ENCODE measurements around the gene RGL1. TPM values are rescaled to one million over a fixed set of nuclear protein-coding genes. Genes with fewer than 3 reads are reported as not detected.

Gene RGL1
- total RNA-seq, 4 donors from 2014 or later = 31.5 to 51.5 (median 37.5) TPM

DNA sequence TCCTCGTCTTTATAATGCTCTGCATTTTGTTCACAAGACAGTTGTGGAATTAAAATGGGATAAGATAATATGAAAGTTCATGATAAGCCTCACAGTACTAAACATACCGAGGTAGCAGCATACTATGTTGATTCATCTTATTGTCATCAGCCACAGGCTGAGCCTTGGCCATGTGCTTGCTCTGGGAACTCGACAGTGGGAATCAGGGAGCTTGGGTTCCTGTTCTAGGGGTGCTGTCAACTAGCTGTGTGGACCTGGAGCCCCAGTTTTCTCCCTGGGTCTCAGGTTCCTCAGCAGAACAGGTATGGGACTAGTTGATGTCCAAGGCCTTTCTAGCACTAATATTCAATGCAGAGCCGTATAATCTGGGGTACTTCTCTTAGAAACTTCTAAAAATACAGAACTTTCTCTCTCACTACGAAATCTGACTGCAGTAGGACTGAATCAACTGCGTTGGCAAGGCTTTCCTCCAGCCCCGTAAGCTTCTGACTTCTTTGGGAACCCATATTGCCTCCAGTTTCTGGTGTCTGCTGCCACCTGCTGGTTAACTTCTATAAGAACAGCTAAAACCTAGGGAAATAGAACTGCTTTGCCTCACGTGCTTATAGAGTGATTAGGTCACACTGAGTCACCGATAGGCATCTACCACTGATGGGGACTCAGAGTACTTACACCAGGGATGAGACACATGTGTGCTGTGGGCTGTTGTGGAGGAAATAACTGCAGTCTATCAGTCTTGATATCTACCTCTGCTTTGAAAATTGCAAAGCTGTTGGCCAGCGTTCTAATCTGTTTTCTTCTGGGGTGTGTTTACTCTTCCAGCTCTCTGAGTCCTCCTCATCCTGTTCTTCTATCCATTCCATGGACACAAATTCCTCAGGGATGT, 110.9 kb downstream of the RGL1 start:
- H3K36me3 ChIP-seq = peaks cover 19 to 80% (median 55%) of the 10 kb centered on the region in 4 donors

DNA sequence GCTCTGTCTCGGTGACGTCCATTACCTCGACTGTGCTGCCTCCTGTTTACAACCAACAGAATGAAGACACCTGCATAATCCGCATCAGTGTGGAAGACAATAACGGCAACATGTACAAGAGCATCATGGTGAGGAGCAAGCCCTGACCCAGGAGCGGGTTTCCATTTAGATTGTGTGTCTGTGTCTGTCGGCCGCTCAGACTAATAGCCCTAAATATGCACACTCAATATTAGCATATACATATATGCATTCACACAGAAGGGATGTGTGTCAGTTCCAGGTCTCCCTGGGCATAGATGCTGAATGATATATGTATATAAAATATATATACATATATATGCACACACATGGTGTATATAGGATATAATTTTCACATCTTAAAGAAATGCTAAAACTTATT, 111.7 kb downstream of the RGL1 start:
- no peak for DNase-seq (ENCODE audit: extremely low spot score)
- Histone ChIP-seq H3K27ac (replicated peaks in 1 of 4) (peak overlapping the region in 3 of 4 donors; percentile 62 to 77 (median 76)), H3K27me3 (no peaks in the 10 kb centered on the region), H3K4me3 (no peak overlapping the region), H3K4me1 (peaks cover 8 to 33% (median 28%) of the 10 kb centered on the region in 4 donors), H3K36me3 (peaks cover 19 to 79% (median 55%) of the 10 kb centered on the region in 4 donors), H3K9me3 (no peaks in the 10 kb centered on the region)
- TF ChIP-seq EP300 (IDR thresholded peaks at IDR 0.05) (no peak), POLR2AphosphoS5 (IDR thresholded peaks at IDR 0.05) (no peak), POLR2A (IDR thresholded peaks at IDR 0.05; ENCODE audit: low read depth) (no peak)
- TF ChIP-seq, protein P1, sequence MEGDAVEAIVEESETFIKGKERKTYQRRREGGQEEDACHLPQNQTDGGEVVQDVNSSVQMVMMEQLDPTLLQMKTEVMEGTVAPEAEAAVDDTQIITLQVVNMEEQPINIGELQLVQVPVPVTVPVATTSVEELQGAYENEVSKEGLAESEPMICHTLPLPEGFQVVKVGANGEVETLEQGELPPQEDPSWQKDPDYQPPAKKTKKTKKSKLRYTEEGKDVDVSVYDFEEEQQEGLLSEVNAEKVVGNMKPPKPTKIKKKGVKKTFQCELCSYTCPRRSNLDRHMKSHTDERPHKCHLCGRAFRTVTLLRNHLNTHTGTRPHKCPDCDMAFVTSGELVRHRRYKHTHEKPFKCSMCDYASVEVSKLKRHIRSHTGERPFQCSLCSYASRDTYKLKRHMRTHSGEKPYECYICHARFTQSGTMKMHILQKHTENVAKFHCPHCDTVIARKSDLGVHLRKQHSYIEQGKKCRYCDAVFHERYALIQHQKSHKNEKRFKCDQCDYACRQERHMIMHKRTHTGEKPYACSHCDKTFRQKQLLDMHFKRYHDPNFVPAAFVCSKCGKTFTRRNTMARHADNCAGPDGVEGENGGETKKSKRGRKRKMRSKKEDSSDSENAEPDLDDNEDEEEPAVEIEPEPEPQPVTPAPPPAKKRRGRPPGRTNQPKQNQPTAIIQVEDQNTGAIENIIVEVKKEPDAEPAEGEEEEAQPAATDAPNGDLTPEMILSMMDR (IDR thresholded peaks at IDR 0.05) = no peak
- 91% methylated on average over 8 of the region's 8 CpGs for WGBS
- intact Hi-C loops (cut with DNase I) = loop anchor here (1.0 to 5.0 kb wide), 2 partner anchors 114 to 261 kb away; no protein-coding TSS in a partner anchor

More for the DNA sequence above, 110.9 kb downstream of the RGL1 start:
- peak overlapping the region; percentile 62 to 77 (median 74) for H3K27ac ChIP-seq (replicated peaks in 1 of 4)
- peak; percentile 95 for DNase-seq (ENCODE audit: extremely low spot score)
- H3K4me1 ChIP-seq = peaks cover 8 to 39% (median 30%) of the 10 kb centered on the region in 4 donors
- intact Hi-C loops (cut with DNase I) = loop anchor here (1.0 to 5.0 kb wide), 2 partner anchors 114 to 261 kb away; no protein-coding TSS in a partner anchor
- TF ChIP-seq, protein P1 (IDR thresholded peaks at IDR 0.05) = peak; percentile 81 to 94 (median 86)
- no peak for TF ChIP-seq EP300 (IDR thresholded peaks at IDR 0.05)
- peak; percentile 43 to 70 for TF ChIP-seq POLR2AphosphoS5 (IDR thresholded peaks at IDR 0.05)
- TF ChIP-seq POLR2A (IDR thresholded peaks at IDR 0.05; ENCODE audit: low read depth) = no peak
- H3K9me3 ChIP-seq = no peaks in the 10 kb centered on the region
- no peaks in the 10 kb centered on the region for H3K27me3 ChIP-seq
- peak overlapping the region in 1 of 4 donors; percentile 9 for H3K4me3 ChIP-seq
- WGBS = 16% methylated on average over 10 of the region's 10 CpGs

DNA sequence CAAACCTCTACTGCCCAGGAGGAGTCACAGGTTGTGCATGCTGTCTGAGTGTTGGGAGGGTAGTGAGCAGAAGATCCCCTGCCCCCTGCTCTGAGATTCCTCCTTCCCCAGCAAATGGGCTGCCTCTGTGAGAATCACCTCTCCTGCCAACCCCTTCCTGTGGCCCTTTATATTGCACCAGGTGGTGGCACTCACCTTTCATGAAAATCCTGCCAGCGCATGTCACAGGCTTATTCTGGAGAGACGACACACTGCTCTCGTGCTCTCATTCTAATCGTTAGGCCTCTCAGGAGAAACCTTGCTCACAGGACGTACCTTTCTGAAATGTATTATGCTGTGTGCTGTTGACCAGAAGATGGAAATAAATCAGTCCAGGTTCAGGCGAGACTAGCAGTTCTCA, 113.7 kb downstream of the RGL1 start:
- Histone ChIP-seq H3K9me3 (no peaks in the 10 kb centered on the region), H3K27me3 (no peaks in the 10 kb centered on the region), H3K4me3 (no peak overlapping the region), H3K27ac (replicated peaks in 1 of 4) (no peak overlapping the region), H3K4me1 (peaks cover 8 to 30% (median 26%) of the 10 kb centered on the region in 4 donors), H3K36me3 (peaks cover 9 to 79% (median 61%) of the 10 kb centered on the region in 4 donors)
- no peak for DNase-seq (ENCODE audit: extremely low spot score)
- 86% methylated on average over 6 of the region's 6 CpGs for WGBS
- intact Hi-C loops (cut with DNase I) = loop anchor here (5.0 kb wide), 1 partner anchor 116 kb away; no protein-coding TSS in a partner anchor
- TF ChIP-seq EP300 (IDR thresholded peaks at IDR 0.05) (no peak), POLR2A (IDR thresholded peaks at IDR 0.05; ENCODE audit: low read depth) (no peak), POLR2AphosphoS5 (IDR thresholded peaks at IDR 0.05) (no peak)
- TF ChIP-seq, protein P1 (IDR thresholded peaks at IDR 0.05) = no peak

DNA sequence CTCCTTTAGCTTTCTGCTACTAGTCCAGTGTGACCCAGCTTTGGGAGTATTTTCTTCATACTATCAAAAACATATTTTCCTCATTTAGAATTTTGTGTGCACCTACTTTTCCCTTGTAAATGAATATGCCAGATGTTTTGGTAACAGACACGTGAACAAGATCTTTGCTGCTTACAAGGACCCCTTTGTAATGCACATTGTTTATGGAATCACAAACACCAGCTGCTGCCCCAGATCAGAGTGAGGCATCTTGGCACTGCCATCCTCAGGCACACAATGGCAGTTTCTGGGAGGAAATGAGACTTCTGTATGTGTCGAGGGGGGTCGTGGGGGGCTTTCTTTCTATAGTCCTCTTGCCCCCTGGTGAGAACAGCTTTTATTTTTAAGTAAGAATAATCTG, 115.7 kb downstream of the RGL1 start:
- Histone ChIP-seq H3K27ac (replicated peaks in 1 of 4) (no peak overlapping the region), H3K27me3 (no peaks in the 10 kb centered on the region), H3K4me3 (no peak overlapping the region), H3K36me3 (peaks cover 9 to 89% (median 66%) of the 10 kb centered on the region in 4 donors), H3K4me1 (peaks cover 2 to 9% (median 8%) of the 10 kb centered on the region in 4 donors), H3K9me3 (no peaks in the 10 kb centered on the region)
- no peak for DNase-seq (ENCODE audit: extremely low spot score)
- intact Hi-C loops (cut with DNase I) = no loop called here
- TF ChIP-seq, protein P1 (IDR thresholded peaks at IDR 0.05) = no peak
- no peak for TF ChIP-seq POLR2AphosphoS5 (IDR thresholded peaks at IDR 0.05)
- TF ChIP-seq EP300 (IDR thresholded peaks at IDR 0.05) = no peak
- no peak for TF ChIP-seq POLR2A (IDR thresholded peaks at IDR 0.05; ENCODE audit: low read depth)
- WGBS = 81% methylated on average over 3 of the region's 3 CpGs

Data from esophagus muscularis mucosa (tissue), 4 donors.